ENCODE data around the gene CDK16. TPM values are rescaled to one million over a fixed set of nuclear protein-coding genes. Genes with fewer than 3 reads are reported as not detected.

The CDK16 gene
- total and polyA plus RNA-seq, 8 donors: 29.9 to 47.9 (median 37.1) TPM

- 93 to 95% methylated on average over 12 of the region's 12 CpGs for WGBS, 2 donors
- TF ChIP-seq CTCF (IDR thresholded peaks at IDR 0.05): no peak
- Histone ChIP-seq H3K36me3 (peaks cover 0 to 43% (median 13%) of the 10 kb centered on the region in 3 donors), H3K4me3 (no peak overlapping the region), H3K9me3 (no peaks in the 10 kb centered on the region), H3K27ac (no peak overlapping the region), H3K27me3 (no peaks in the 10 kb centered on the region), H3K4me1 (peaks cover 0 to 9% (median 0%) of the 10 kb centered on the region in 3 donors)
- intact Hi-C loops (cut with DNase I): no loop called here
- ATAC-seq (no peak), DNase-seq (peak in 2 of 6 donors; percentile 48), FAIRE-seq (no peak)
These were observed 3.1 kb upstream of the CDK16 start for GRCh38 chrX:47215291-47215900.

GRCh38 chrX:47216393-47216925 lies 2.0 kb upstream of the CDK16 start:
- Histone ChIP-seq H3K27me3 (no peaks in the 10 kb centered on the region), H3K4me1 (peaks cover 0 to 11% (median 0%) of the 10 kb centered on the region in 3 donors), H3K9me3 (no peaks in the 10 kb centered on the region), H3K4me3 (no peak overlapping the region), H3K27ac (peak overlapping the region in 2 of 4 donors; percentile 70 to 94), H3K36me3 (peaks cover 0 to 33% (median 3%) of the 10 kb centered on the region in 3 donors)
- no peak for FAIRE-seq
- ATAC-seq: no peak
- no peak for TF ChIP-seq CTCF (IDR thresholded peaks at IDR 0.05)
- WGBS, 2 donors: 78 to 90% methylated on average over 8 of the region's 8 CpGs
- intact Hi-C loops (cut with DNase I): no loop called here
- peak in 2 of 6 donors; percentile 20 to 35 for DNase-seq

- TF ChIP-seq CTCF (IDR thresholded peaks at IDR 0.05): no peak
- FAIRE-seq: no peak
- Histone ChIP-seq H3K9me3 (no peaks in the 10 kb centered on the region), H3K27me3 (no peaks in the 10 kb centered on the region), H3K4me1 (peaks cover 0 to 11% (median 0%) of the 10 kb centered on the region in 3 donors), H3K36me3 (peaks cover 0 to 31% (median 3%) of the 10 kb centered on the region in 3 donors), H3K4me3 (peak overlapping the region in 3 of 4 donors; percentile 7 to 97 (median 21)), H3K27ac (peak overlapping the region; percentile 58 to 95 (median 82))
- peak; percentile 1 to 3 (median 2) for ATAC-seq
- 5 to 19% methylated on average over 22 of the region's 22 CpGs for WGBS, 2 donors
- peak in 5 of 6 donors; percentile 26 to 95 (median 38) for DNase-seq
- intact Hi-C loops (cut with DNase I): no loop called here
These were observed 1.2 kb upstream of the CDK16 start for GRCh38 chrX:47217121-47217851.

GRCh38 chrX:47217852-47218279 lies 615 bp upstream of the CDK16 start:
- 0 to 3% methylated on average over 31 of the region's 31 CpGs for WGBS, 2 donors
- Histone ChIP-seq H3K36me3 (peaks cover 0 to 25% (median 3%) of the 10 kb centered on the region in 3 donors), H3K4me1 (peaks cover 0 to 11% (median 0%) of the 10 kb centered on the region in 3 donors), H3K27me3 (no peaks in the 10 kb centered on the region), H3K9me3 (no peaks in the 10 kb centered on the region), H3K4me3 (peak overlapping the region; percentile 79 to 97 (median 96)), H3K27ac (peak overlapping the region; percentile 94 to 97 (median 94))
- no peak for TF ChIP-seq CTCF (IDR thresholded peaks at IDR 0.05)
- DNase-seq (peak; percentile 87 to 99 (median 97)), ATAC-seq (peak; percentile 83 to 91 (median 86)), FAIRE-seq (peak; percentile 99)
- intact Hi-C loops (cut with DNase I): no loop called here

Measured in pancreas (tissue), 10 donors.